ENCODE data around the gene ITSN1. TPM values are rescaled to one million over a fixed set of nuclear protein-coding genes. Genes with fewer than 3 reads are reported as not detected.
A peak's percentile ranks its signal among the peaks of the same experiment; 100 is the strongest.

The ITSN1 gene
- total and polyA plus RNA-seq, 8 donors = 6.0 to 83.5 (median 25.4) TPM

DNA sequence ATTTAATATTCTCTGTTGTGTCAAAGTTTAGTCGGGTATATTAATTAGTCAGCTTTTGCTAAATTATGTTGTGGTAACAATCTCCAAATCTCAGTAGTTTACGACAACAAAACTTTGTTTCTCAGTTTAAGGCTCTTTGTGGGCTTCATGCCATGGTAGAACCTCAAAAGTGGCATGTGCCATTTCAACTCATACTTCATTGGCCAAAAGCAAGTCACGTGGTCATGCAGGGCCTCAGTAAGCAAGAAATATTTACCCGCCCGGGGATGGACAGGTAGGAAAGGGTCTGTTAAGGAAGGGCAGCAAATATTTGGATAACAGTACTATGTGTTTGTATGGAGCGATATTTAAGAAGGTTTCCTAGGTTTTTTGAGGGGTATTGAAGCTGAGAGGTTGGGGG, 38.6 kb downstream of the ITSN1 start:
- WGBS, 5 donors = 82 to 88% (median 85%) methylated on average over 6 of the region's 6 CpGs
- Histone ChIP-seq H3K4me1 (peaks cover 12 to 60% (median 37%) of the 10 kb centered on the region in 4 donors), H3K4me3 (no peak overlapping the region), H3K9me3 (no peaks in the 10 kb centered on the region), H3K27ac (no peak overlapping the region), H3K27me3 (no peaks in the 10 kb centered on the region), H3K36me3 (no peaks in the 10 kb centered on the region)
- TF ChIP-seq POLR2A (IDR thresholded peaks at IDR 0.05) (no peak), EP300 (IDR thresholded peaks at IDR 0.05) (no peak), POLR2AphosphoS5 (IDR thresholded peaks at IDR 0.05) (no peak)
- TF ChIP-seq, protein P1, sequence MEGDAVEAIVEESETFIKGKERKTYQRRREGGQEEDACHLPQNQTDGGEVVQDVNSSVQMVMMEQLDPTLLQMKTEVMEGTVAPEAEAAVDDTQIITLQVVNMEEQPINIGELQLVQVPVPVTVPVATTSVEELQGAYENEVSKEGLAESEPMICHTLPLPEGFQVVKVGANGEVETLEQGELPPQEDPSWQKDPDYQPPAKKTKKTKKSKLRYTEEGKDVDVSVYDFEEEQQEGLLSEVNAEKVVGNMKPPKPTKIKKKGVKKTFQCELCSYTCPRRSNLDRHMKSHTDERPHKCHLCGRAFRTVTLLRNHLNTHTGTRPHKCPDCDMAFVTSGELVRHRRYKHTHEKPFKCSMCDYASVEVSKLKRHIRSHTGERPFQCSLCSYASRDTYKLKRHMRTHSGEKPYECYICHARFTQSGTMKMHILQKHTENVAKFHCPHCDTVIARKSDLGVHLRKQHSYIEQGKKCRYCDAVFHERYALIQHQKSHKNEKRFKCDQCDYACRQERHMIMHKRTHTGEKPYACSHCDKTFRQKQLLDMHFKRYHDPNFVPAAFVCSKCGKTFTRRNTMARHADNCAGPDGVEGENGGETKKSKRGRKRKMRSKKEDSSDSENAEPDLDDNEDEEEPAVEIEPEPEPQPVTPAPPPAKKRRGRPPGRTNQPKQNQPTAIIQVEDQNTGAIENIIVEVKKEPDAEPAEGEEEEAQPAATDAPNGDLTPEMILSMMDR (IDR thresholded peaks at IDR 0.05) = no peak
- intact Hi-C loops (cut with DNase I; ENCODE audit: low total_unique reads) = no loop called here
- no peak for DNase-seq

DNA sequence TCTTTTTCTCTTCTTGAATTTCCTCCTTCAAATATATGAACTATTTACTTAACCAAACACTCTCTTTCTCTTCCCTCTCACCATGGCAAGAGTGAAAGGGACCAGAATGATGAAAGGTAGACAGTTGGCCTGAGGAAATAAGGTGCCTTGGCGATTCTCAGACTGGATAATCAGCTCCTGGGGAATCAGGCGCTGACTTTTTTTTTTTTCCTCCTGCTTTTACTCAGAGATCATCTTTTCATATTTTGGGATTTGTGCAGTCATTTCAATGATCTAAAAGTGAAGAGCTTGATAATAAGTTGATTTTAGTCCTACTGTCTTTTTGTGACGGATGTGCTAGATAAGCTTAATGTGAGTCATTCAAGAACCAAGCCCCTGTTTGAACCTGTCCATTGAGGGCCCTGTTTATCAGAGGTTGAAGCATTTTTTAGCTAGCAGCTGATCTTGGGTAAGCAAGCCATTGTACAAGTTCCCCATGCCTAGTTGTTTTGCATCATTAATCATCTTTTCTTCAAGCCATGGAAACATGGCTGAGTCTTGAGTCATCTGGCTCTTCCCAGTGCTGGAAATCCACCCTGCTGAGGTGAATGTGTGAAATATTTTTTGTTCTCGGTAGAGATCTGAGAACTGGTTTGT, 40.8 kb downstream of the ITSN1 start:
- H3K9me3 ChIP-seq = no peaks in the 10 kb centered on the region
- no peaks in the 10 kb centered on the region for H3K27me3 ChIP-seq
- H3K36me3 ChIP-seq = no peaks in the 10 kb centered on the region
- peaks cover 14 to 75% (median 49%) of the 10 kb centered on the region in 4 donors for H3K4me1 ChIP-seq
- H3K27ac ChIP-seq = no peak overlapping the region
- WGBS, 5 donors = 71 to 83% (median 75%) methylated on average over 4 of the region's 4 CpGs
- TF ChIP-seq EP300 (IDR thresholded peaks at IDR 0.05) = no peak
- TF ChIP-seq POLR2AphosphoS5 (IDR thresholded peaks at IDR 0.05) = no peak
- TF ChIP-seq, protein P1 (IDR thresholded peaks at IDR 0.05) = no peak
- TF ChIP-seq POLR2A (IDR thresholded peaks at IDR 0.05) = no peak
- intact Hi-C loops (cut with DNase I; ENCODE audit: low total_unique reads) = no loop called here
- no peak overlapping the region for H3K4me3 ChIP-seq
- no peak for DNase-seq

DNA sequence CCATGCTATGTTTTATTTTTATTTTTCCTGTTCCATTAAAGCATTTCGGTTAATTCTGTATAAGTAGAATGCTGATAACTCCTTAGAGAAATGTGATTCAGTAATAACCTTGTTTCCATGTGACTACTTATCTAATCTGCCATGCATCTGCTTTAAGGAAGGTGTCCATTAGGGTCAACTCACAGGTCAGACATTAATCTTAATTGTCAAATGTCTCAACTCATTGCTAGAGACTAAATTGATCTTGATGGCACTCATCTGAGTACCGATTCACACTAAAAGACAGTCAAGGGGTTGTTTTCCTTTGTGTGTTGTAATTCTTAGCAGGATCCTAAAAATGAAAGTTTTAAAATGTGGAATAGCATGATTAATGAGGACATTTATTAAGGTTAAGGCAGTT, 41.8 kb downstream of the ITSN1 start:
- intact Hi-C loops (cut with DNase I; ENCODE audit: low total_unique reads) = no loop called here
- peak overlapping the region in 2 of 5 donors; percentile 1 to 45 for H3K27ac ChIP-seq
- H3K9me3 ChIP-seq = no peaks in the 10 kb centered on the region
- H3K27me3 ChIP-seq = no peaks in the 10 kb centered on the region
- 74 to 81% (median 79%) methylated on average over 2 of the region's 2 CpGs for WGBS, 5 donors
- no peak overlapping the region for H3K4me3 ChIP-seq
- H3K36me3 ChIP-seq = no peaks in the 10 kb centered on the region
- TF ChIP-seq POLR2A (IDR thresholded peaks at IDR 0.05) (no peak), POLR2AphosphoS5 (IDR thresholded peaks at IDR 0.05) (no peak), EP300 (IDR thresholded peaks at IDR 0.05) (no peak)
- TF ChIP-seq, protein P1 (IDR thresholded peaks at IDR 0.05) = no peak
- H3K4me1 ChIP-seq = peaks cover 14 to 75% (median 46%) of the 10 kb centered on the region in 4 donors
- no peak for DNase-seq

DNA sequence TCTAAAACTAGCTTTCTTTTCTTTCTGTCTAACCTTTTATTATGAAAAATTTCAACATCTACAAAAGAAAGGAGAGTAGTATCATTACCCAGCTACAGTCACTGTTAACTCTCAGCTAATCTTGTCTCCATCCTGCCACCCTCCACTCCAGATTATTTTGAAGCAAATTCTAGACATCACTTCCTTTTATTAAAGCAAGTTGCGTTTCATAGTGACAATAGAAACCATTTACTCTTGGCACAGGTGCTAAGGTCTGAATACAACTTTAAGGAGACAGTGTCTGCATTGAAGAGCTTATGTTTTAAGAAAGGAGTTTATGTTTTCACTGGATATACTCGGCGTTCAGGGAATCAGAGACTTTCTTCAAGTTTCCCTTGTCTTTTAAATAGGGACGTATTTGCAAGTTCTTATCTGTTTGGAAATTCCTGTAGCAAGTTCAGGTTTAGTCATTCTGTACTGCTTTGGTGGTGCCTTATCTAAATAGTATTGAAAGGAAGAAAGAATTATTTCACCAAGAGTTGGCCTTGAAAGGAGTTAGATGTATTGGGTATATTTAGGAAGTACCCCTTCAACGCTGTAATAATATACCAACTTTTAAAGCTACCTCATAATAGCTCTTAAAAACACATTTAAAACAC, 42.7 kb downstream of the ITSN1 start:
- 19 to 43% (median 25%) methylated on average over 5 of the region's 5 CpGs for WGBS, 5 donors
- intact Hi-C loops (cut with DNase I; ENCODE audit: low total_unique reads) = no loop called here
- TF ChIP-seq POLR2AphosphoS5 (IDR thresholded peaks at IDR 0.05) = no peak
- TF ChIP-seq POLR2A (IDR thresholded peaks at IDR 0.05) = no peak
- TF ChIP-seq, protein P1 (IDR thresholded peaks at IDR 0.05) = no peak
- no peak for TF ChIP-seq EP300 (IDR thresholded peaks at IDR 0.05)

More for the DNA sequence above, 42.7 kb downstream of the ITSN1 start:
- Histone ChIP-seq H3K27ac (peak overlapping the region in 4 of 5 donors; percentile 11 to 69 (median 55)), H3K36me3 (no peaks in the 10 kb centered on the region), H3K9me3 (no peaks in the 10 kb centered on the region), H3K4me3 (no peak overlapping the region), H3K4me1 (peaks cover 14 to 70% (median 44%) of the 10 kb centered on the region in 4 donors), H3K27me3 (no peaks in the 10 kb centered on the region)
- DNase-seq = no peak
